GM12878 (cell line): Measurements from ENCODE around the gene DENND1A. TPM values are rescaled to one million over a fixed set of nuclear protein-coding genes. Genes with fewer than 3 reads are reported as not detected.

Experiments used
- ATAC-seq: fragments of 200-7000 bp; cut with Tn5 transposase; 3 replicates; pipeline ENCODE4 v1.9.1; 2020; ENCODE audit warnings: mild to moderate bottlenecking, moderate library complexity
- BruUV-seq: library from RNA; stranded (reverse); fragments of 400-500 nt; replicated peaks from 2 replicates; lab custom pipeline; 2021; lab: Mats Ljungman, UMichigan
- CTCF ChIA-PET: fragments of 300-600 bp; sonication (Branson Sonifier 250); formaldehyde crosslinking; extraction: SDS; loops from one replicate; lab custom pipeline; 2021; ENCODE audit warnings: inconsistent platforms; lab: Yijun Ruan, JAX
- POLR2A ChIA-PET: fragments of 350-600 bp; formaldehyde crosslinking; extraction: SDS; loops from one replicate; lab custom pipeline; 2021; ENCODE audit warnings: inconsistent platforms; lab: Charles Lee
- RAD21 ChIA-PET: fragments of 300-600 bp; sonication (Branson Sonifier 250); formaldehyde crosslinking; loops from one replicate; lab custom pipeline; 2023; ENCODE audit warnings: antibody characterized with exemption; ENCODE audit not compliant: unreplicated experiment; lab: Charles Lee
- SMC1A ChIA-PET: fragments of 300-600 bp; sonication (Branson Sonifier 250); formaldehyde crosslinking; loops from one replicate; lab custom pipeline; 2023; ENCODE audit not compliant: unreplicated experiment, uncharacterized antibody; lab: Charles Lee
- DNase-seq: peaks from one replicate; pipeline ENCODE4 v3.0.0-alpha.2; 2011; ENCODE audit warnings: low read depth, low spot score
- FAIRE-seq: peaks from 3 replicates; lab custom pipeline; 2011; peaks lifted over from hg19 to GRCh38; lab: Jason Lieb, UNC
- H2AFZ ChIP-seq: 2 replicates; pipeline ENCODE4 v1.6.0; 2011; ENCODE audit warnings: low read depth, low read length, control low read depth; ENCODE audit not compliant: control insufficient read depth
- H3K27ac ChIP-seq: 2 replicates; pipeline ENCODE4 v1.5.1; 2011; ENCODE audit warnings: control low read depth; ENCODE audit not compliant: control insufficient read depth, insufficient read depth
- H3K27me3 ChIP-seq, 2 experiments: replicated peaks in 1 of 2; 2 replicates each; pipeline versions ENCODE4 v1.6.0 to v1.6.1; 2011; ENCODE audit warnings: low read length in 1 of 2; ENCODE audit not compliant: control insufficient read depth in 2 of 2, insufficient read depth in 2 of 2
- H3K36me3 ChIP-seq, 2 experiments: 2 replicates each; pipeline ENCODE4 v1.5.1; 2011; ENCODE audit warnings: low read length in 1 of 2; ENCODE audit not compliant: control insufficient read depth in 2 of 2, insufficient read depth in 2 of 2
- H3K4me1 ChIP-seq: 2 replicates; pipeline ENCODE4 v1.6.1; 2011; ENCODE audit warnings: mild to moderate bottlenecking, low read length, moderate library complexity, mixed read lengths; ENCODE audit not compliant: control insufficient read depth, insufficient read depth
- H3K4me2 ChIP-seq: 2 replicates; pipeline ENCODE4 v1.6.0; 2011; ENCODE audit warnings: control low read depth; ENCODE audit not compliant: control insufficient read depth, insufficient read depth
- H3K4me3 ChIP-seq: fragments of 200-600 bp; sonication (generic); 2 replicates; pipeline ENCODE4 v1.5.1; 2016
- H3K79me2 ChIP-seq: 2 replicates; pipeline ENCODE4 v1.6.0; 2011; ENCODE audit warnings: low read length; ENCODE audit not compliant: control insufficient read depth, insufficient read depth
- H3K9ac ChIP-seq: 2 replicates; pipeline ENCODE4 v1.8.0; 2011; ENCODE audit warnings: low read length, control low read depth, mixed read lengths; ENCODE audit not compliant: control insufficient read depth, insufficient read depth
- H3K9me3 ChIP-seq: replicated peaks from 3 replicates; pipeline ENCODE4 v1.5.1; 2011; ENCODE audit warnings: mild to moderate bottlenecking, low read length; ENCODE audit not compliant: control insufficient read depth, insufficient read depth
- H4K20me1 ChIP-seq: 2 replicates; pipeline ENCODE4 v1.6.0; 2011; ENCODE audit not compliant: control insufficient read depth, insufficient read depth
- CTCF ChIP-seq, 3 experiments: IDR thresholded peaks in 2 of 3; conservative IDR thresholded peaks in 1 of 3; 2 replicates each; pipeline ENCODE4 v1.5.1; 2011; ENCODE audit warnings: low read depth in 3 of 3, low read length in 3 of 3, mild to moderate bottlenecking in 3 of 3, control low read depth in 2 of 3, moderate library complexity in 2 of 3, inconsistent platforms in 1 of 3, mixed read lengths in 1 of 3; ENCODE audit not compliant: control insufficient read depth in 2 of 3, insufficient read depth in 1 of 3; ENCODE audit errors: extremely low read depth in 1 of 3
- EGR1 ChIP-seq, 2 experiments: IDR thresholded peaks; 1 replicate in 1 of 2; 2 replicates in 1 of 2; pipeline ENCODE4 v1.6.1; 2011 to 2012; ENCODE audit warnings: low read depth in 2 of 2, low read length in 2 of 2, borderline replicate concordance in 1 of 2, mild to moderate bottlenecking in 1 of 2, moderate library complexity in 1 of 2
- ELK1 ChIP-seq: IDR thresholded peaks from 2 replicates; pipeline ENCODE4 v1.6.1; 2012; ENCODE audit warnings: low read depth, low read length, improper control_type of control experiment
- IKZF2 ChIP-seq, 2 experiments: fragments of 450-650 bp; IDR thresholded peaks; 2 replicates each; pipeline ENCODE4 v1.6.1; 2017; ENCODE audit warnings: mild to moderate bottlenecking in 2 of 2, moderate library complexity in 2 of 2
- PRDM15 ChIP-seq: fragments of 450-650 bp; formaldehyde crosslinking; IDR thresholded peaks from 2 replicates; pipeline ENCODE4 v1.4.0; 2020; ENCODE audit warnings: mild to moderate bottlenecking, moderate library complexity
- ZBTB11 ChIP-seq: fragments of 450-650 bp; formaldehyde crosslinking; IDR thresholded peaks from 2 replicates; pipeline ENCODE4 v1.5.0; 2022; ENCODE audit warnings: mild to moderate bottlenecking, missing genetic modification characterization
- ZBTB4 ChIP-seq: fragments of 450-650 bp; formaldehyde crosslinking; IDR thresholded peaks from 2 replicates; pipeline ENCODE4 v1.4.0; 2022; ENCODE audit warnings: mild to moderate bottlenecking, moderate library complexity
- WGBS: methylation state at CpG from one replicate; pipeline ENCODE4 v1.1.6; 2016; ENCODE audit warnings: low lambda C conversion rate; ENCODE audit not compliant: insufficient replicate concordance, insufficient coverage; ENCODE audit errors: missing lambda C conversion rate; 5-methylcytosine and 5-hydroxymethylcytosine counted together
- in situ Hi-C: fragments of 300-500 bp; cut with MboI; formaldehyde crosslinking; loops from 9 replicates; pipeline ENCODE4 v1.14.3; 2018; ENCODE audit warnings: mixed read lengths
- intact Hi-C: fragments of 100-400 bp; cut with micrococcal nuclease; formaldehyde crosslinking; loops from one replicate; pipeline ENCODE4 v1.14.2; 2022; ENCODE audit not compliant: unreplicated experiment
- polyA plus RNA-seq, 11 experiments: library from polyadenylated mRNA; depleted of rRNA in 4 of 11; unstranded in 6 of 11; stranded (reverse) in 5 of 11; fragments of >200 nt; fragmentation: Nextera tagmentation in 4 of 11; fragmentation: Illumina TruSeq in 1 of 11; extraction: Ambion mirVana in 4 of 11; extraction: Trizol in 1 of 11; gene quantifications; 1 replicate in 1 of 11; 2 replicates in 10 of 11; pipeline versions ENCODE4 v1.2.1 to v1.2.3, GENCODE V29; 2011 to 2016; ENCODE audit warnings: inconsistent platforms in 2 of 11, missing spikeins in 2 of 11, low read depth in 1 of 11
- total RNA-seq, 4 experiments: library from RNA; depleted of rRNA in 3 of 4; stranded (reverse); fragments of >200 nt in 3 of 4; fragmentation: Illumina TruSeq in 1 of 4; extraction: Trizol in 1 of 4; gene quantifications; 2 replicates each; pipeline versions ENCODE4 v1.2.1 to v1.2.3, GENCODE V29; 2013 to 2021

Gene DENND1A
- total and polyA plus RNA-seq, 10 of the 15 experiments (the other 5 are each of a cell fraction or from before 2014, with no cell fraction given), result 14.1 to 48.6 (median 35.2) TPM

- no peaks in the 10 kb centered on the region for H3K27me3 ChIP-seq
- no peak overlapping the region for H2AFZ ChIP-seq
- no peaks in the 10 kb centered on the region for H3K9me3 ChIP-seq
- no peak overlapping the region for H3K27ac ChIP-seq
- 96% methylated on average over 5 of the region's 5 CpGs for WGBS
- no peak overlapping the region for H3K4me2 ChIP-seq
- H3K9ac ChIP-seq, result no peak overlapping the region
- intact Hi-C loops (no loop called here), in situ Hi-C loops (no loop called here)
- H3K4me1 ChIP-seq, result peaks cover 15% of the 10 kb centered on the region
- DNase-seq, result no peak
- no peaks in the 10 kb centered on the region for H3K79me2 ChIP-seq
- H3K36me3 ChIP-seq, result no peaks in the 10 kb centered on the region; a peak in 1 of 4 replicates
- POLR2A ChIA-PET, result interaction anchor here (1.1 to 1.7 kb wide), 3 partner anchors 10 to 38 kb away, joined by 3 to 4 read pairs (median 4); no protein-coding TSS in a partner anchor
- SMC1A ChIA-PET, result interaction anchor here (0.6 to 1.0 kb wide), 3 partner anchors 30 to 240 kb away, joined by 3 read pairs; no protein-coding TSS in a partner anchor
- no TSS peak for BruUV-seq
- no peak for ATAC-seq
- no peak for FAIRE-seq
- RAD21 ChIA-PET, result interaction anchor here (2.0 kb wide), 1 partner anchor 73 kb away, joined by 5 read pairs; no protein-coding TSS in a partner anchor
- no peaks in the 10 kb centered on the region for H4K20me1 ChIP-seq
- CTCF ChIA-PET, result interaction anchor here (1.2 kb wide), 1 partner anchor 32 kb away, joined by 4 read pairs; no protein-coding TSS in a partner anchor
- no peak overlapping the region for H3K4me3 ChIP-seq
- no peak for TF ChIP-seq PRDM15
- TF ChIP-seq ZBTB11, result no peak
- TF ChIP-seq EGR1 (IDR thresholded peaks at IDR 0.05; ENCODE audit: borderline replicate concordance in 1 of 2, low read depth in 2 of 2, low read length in 2 of 2), result no peak
- no peak for TF ChIP-seq CTCF (IDR thresholded peaks at IDR 0.05 in 2 of 3, conservative IDR thresholded peaks at IDR 0.05 in 1 of 3; ENCODE audit: control insufficient read depth in 2 of 3, extremely low read depth in 1 of 3, insufficient read depth in 1 of 3, low read depth in 3 of 3, low read length in 3 of 3)
- TF ChIP-seq ZBTB4, result no peak
- no peak for TF ChIP-seq ELK1
- TF ChIP-seq IKZF2 (IDR thresholded peaks at IDR 0.05), result no peak
Observed at GRCh38 chr9:123606141-123606540, 323.8 kb downstream of the DENND1A start.
